HG03575 (cell line): ENCODE measurements around the gene SNED1.

Experiments
- ATAC-seq: cut with Tn5 transposase; IDR thresholded peaks from one replicate; pipeline ENCODE4 v1.9.1; 2021; ENCODE audit not compliant: unreplicated experiment, insufficient number of reproducible peaks, low FRiP score; ENCODE audit errors: extremely low read depth

Gene SNED1

DNA sequence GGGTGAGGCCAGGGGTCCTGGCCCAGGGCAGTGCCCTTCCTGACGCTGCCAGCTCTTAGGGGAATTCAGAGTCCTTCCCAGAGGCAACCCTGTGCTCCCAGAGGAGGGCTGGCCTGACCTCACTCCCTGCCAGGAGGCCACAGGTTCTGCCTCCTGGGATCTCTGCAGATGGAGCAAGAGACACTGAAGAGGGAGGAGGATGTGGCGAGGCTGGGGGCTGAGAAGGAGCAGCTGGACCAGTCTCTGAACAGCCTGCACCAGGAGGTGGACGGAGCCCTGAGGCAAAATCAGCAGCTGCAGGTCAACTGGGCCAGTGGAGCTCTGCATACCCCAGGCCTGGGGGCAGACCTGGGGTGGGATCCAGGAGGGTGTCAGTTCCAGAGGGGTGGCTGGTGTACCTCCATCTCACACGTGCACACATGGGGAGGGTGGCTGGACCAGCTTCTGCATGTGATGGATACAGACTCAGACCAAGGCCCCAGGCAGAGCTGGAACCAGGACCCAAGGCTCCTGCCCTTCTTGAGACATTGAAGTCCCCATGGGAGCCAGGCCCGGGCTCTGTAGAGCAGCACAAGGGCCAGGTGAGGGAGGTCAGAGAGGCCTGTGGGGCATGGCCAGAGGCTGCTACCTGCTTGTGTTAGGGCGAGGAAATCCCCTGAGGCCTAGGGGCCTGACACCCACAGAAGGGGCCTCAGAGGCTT lies 9.7 kb upstream of the SNED1 start:
- no peak for ATAC-seq

- ATAC-seq = no peak
Observed at GRCh38 chr2:240989451-240990265, 8.8 kb upstream of the SNED1 start.

GRCh38 chr2:240990266-240990529 lies 8.2 kb upstream of the SNED1 start:
- ATAC-seq = no peak

DNA sequence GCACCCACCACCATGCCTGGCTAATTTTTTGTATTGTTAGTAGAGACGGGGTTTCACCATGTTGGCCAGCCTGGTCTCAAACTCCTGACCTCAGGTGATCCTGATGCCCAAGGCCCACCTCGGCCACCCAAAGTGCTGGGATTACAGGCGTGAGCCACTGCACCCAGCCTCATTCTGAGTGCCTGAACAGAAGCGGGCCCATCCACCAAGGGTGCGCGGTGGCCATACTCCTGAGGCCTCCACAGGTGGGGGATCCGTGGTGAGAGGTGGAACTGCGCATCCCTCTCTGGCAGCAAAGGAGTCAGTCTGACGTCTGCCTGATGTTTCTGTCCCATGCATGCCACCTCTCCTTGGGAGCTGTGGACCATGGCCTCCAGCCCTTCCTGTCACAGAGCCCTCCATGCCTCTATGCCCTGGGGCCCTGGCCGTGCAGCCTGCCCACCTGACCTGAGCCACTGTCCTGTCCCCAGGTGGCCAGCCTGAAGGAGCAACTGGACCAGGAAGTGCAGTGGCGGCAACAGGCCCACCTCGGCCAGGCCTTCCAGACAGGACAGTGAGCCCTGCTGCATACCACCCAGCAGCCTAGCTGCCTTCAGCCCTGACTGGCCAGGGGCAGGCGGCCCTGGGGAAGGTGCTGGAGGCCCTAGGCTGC lies 7.6 kb upstream of the SNED1 start:
- no peak for ATAC-seq

GRCh38 chr2:240991378-240992263 lies 6.8 kb upstream of the SNED1 start:
- ATAC-seq = no peak

DNA sequence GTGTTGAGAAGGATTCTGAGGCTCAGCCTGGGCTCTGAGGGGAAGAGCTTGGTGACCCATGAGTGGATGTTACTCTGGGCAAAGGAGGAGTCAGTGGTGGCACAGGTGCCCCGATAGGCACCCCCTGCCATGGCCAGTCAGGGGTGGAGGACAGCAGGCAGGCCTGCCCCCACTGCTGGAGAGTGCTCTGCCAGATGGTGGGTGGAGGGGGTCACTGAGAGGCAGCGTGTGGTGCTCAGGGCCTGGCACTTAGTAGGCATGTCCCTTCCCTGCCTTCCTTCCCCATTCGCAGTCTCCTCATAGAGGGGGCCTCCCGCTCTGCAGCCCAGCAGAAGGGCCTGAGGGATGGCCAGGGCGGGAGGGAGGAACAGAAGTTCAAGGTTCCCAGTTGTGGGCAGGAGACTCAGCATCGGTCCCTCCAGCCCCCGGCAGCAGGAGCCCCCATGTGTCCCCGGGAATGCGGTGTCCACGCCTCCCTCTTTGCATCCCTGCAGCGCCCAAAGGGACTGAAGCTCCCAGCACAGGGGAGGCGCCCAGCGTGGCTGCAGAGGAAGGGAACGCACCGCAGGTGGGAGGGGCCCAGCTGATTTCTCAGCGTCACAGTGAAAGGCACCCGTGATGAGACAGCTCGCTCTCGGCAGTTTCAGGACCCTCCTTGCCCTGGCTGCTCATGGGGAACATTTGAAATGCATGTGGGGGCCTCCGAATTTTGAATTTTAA lies 5.7 kb upstream of the SNED1 start:
- no peak for ATAC-seq

GRCh38 chr2:240993446-240994170 lies 4.8 kb upstream of the SNED1 start:
- no peak for ATAC-seq

DNA sequence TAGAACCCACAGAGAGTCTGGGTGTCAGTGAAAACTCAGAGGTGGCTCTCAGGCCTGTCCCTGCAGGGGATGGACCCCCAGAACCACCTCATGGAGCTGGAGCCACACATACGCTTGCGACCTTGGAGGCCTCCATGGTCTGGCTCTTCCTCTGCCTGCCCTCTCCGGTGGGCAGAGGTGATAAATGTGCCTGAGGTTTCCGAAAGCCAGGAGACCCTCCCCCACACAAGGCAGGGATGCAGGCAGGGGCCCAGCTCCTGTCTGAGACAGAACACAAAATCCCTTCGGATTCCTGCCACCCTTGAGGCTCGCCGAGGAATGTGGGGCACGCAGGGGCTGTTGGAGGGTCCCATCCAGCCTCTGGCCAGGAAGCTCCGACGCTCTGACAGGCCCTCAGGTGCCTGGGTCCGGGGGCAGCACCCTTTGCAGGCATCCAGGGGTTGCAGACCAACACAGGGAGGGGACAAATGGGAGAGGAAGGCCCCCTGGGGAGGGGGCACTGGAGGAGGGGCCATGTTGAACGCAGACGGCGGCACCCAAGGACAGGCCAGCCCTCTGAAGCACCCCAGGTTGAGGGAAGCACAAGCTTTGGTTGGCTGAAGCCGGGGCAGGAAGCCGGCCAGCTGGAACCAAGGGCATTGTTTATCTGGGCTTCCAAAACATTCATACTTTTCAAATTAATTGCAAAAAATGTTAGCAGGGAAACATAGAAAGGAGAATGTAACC lies 4.1 kb upstream of the SNED1 start:
- ATAC-seq = no peak

DNA sequence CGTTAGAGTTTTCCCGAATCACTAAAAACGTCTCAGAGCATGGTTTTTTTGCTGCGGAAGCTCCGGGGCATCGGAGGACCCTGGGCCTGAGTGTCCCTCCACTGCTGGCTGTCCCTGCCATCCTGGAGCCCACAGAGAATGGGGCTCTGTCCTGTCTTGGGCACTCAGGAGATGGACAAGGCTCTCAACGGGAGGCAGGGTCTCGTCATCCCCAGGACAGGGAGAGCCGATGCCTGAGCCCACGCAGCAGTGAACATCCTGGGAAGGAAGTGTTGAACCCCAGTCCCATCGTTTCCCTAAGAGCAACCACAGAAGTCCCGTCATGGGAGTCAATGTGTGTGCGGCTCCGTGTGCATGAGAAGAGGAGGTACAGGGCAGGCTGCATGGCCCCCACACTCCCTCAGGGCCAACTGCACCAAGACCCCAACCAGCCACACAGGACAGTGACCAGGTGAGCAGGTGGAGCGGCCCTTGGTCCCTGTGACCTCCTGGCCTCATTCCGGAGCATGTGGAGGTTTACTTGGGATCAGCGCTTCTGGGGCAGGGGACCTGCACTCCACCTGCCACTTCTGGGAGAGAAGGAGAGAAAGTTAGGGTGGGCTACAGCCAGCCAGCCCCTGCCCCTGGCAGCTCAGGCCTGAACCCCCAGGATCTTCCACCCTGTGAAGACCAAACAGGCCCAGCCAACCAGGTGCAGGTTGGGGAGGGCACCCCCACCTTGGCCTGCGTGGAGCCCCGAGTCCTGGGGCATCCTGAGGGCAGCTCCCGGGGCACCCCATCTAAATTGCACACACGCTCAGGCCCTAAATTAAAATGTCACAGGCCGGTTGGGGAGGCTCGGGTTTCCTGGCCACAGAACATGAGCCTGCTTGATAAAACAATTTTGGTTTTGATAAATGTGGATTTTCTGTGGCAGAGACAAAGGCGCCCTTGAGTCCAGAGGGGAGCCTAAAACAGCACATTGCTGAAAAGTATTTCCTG lies 3.1 kb upstream of the SNED1 start:
- ATAC-seq = no peak

GRCh38 chr2:240996161-240996833 lies 2.1 kb upstream of the SNED1 start:
- ATAC-seq = no peak

- no peak for ATAC-seq
Observed at GRCh38 chr2:240996834-240997140, 1.6 kb upstream of the SNED1 start.

DNA sequence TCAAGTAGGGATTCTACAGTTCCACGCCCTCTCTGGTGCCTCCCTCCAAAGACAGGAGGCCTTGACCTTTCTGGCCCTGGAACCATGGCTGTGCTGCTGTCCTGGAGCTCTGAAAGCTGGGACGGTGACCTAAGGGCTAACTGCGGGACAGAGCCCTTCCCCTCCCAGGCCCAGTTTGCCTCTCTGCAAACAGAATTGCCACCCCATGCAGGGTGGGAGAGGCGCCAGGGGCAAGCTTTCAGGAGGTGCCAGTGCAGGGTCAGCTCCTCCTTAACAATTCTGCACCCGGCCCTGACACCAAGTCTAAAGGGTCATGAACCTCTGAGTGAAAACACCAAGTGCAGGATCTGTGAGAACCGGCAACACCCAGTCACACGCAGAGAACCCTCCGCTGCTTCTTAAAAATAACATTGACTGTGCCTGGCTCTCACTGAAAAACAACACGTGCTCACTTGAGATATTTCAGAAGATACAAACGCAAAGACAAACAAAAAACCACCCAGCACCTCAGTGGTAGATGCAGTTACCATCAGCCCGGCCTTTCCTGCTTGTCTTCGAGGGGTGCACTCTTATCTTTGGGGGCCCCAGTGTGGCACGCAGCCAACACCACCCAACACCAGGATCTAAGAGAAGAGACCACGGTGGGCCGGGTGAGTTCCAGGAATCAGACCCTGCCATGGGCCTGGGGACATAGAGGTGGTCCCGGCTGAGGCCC lies 1.1 kb upstream of the SNED1 start:
- no peak for ATAC-seq

DNA sequence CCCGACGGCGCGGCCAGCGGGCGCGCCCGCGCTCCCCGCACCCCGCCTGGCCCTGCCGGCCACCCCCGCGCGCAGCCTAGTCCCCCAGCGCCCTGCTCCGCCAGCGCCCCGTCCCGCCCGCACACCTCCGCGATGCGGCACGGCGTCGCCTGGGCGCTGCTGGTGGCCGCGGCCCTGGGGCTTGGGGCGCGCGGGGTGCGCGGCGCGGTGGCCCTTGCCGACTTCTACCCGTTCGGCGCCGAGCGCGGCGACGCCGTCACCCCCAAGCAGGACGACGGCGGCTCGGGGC lies 232 bp downstream of the SNED1 start:
- no peak for ATAC-seq

DNA sequence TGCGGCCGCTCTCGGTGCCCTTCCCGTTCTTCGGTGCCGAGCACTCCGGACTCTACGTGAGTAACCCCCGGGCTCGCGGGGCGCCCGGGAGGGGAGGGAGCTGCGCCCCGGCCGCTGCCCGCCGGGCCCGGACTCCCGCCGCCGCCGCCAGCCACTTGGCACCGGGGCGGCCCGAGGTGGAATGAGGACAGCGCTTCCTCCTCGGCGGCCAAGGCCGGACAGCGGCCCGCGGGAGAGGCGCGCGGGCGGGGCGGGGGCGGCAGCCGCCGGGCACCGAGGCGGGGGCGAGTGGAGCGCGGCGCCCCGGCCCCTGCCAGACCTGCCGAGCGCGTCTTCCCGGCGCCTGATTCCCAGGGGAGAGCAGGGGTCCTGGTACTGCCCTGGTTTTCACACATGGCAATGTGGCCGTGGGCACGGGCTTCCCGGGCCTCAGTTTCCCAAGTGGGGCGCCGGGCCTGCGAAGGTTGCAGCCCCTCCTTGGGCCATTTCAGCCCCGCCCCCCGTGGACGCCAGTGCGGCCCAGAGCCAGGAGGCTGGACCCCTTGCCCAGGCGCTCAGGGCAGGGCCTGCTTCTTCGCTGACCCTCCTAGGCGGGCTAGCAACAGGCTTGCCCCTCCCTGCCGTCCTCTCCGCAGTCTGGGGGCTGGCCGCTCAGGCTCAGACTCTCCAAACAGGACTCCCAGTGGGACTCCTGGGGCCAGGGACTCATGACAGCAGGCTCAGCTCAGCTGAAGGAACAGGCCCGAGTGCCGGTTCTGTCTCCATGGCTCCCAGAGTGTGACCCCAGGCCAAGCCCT lies 775 bp downstream of the SNED1 start:
- ATAC-seq = no peak

GRCh38 chr2:240999873-241000541 lies 1.6 kb downstream of the SNED1 start:
- ATAC-seq = no peak
